Activated gamma-delta T cell treated with Interleukin-2 at 50 U/mL for 16 hours (primary cell): Measurements from ENCODE around the gene SCG5.

ENCODE experiments used
- DNase-seq: peaks from one replicate; pipeline ENCODE4 v3.0.0-alpha.2; 2020

Gene SCG5

DNA sequence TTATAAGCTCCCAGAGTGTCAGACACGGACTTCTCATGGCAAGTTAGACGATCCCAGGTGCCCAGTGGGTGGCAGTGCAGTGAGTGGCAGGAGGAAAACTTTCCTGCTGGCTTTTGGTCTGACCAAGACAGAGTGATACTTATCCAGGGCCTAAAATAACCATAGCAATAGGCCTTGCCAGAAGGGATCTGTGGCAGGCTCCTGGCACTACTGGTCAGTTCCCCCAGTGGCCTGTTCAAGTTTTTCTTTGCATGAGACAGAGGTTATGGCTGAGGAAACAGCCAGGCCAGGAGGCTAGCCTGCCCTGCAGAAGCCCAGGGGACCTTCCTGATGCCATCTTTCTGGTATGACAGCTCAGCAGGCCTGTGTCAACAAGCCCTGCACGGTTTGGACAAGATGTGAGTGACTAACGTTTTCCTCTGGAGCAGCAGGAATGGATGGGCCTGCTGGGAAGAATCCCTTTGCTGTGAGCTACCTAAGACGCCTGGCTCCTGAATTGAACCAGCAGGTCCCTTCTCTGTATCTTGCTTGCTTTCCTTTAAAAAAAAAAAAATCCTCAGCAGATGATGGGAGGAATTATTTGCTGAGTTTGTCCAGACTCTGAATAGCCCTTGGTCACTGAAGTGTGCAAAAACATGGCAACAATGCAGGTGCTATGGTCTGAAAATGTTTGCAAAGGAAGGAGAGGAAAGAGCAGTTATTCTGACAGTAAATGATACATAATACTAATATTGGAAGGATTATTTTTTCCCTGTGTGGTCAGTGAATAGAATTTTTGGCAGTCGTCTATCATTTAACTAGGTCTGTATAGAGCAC, 18.0 kb downstream of the SCG5 start:
- DNase-seq, result no peak

DNA sequence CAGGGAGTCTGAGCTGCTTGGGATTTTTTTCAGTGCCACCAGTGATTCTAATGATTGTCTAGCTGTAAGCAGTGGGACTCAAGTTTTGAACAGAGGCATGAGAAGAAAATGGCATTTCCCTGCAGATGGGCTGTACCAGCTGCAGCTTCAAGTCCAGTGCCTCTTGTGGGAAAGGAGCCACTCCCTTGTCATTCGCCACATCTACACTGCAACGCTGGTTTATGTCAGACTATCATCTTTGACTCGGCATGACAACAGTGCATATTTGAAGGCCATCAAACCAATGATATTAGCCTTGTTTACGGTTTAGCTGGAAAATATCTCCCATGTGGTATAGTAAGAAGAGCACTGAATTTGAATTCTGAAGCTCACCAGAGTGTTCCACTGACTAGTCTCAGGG, 22.2 kb downstream of the SCG5 start:
- DNase-seq, result no peak

DNA sequence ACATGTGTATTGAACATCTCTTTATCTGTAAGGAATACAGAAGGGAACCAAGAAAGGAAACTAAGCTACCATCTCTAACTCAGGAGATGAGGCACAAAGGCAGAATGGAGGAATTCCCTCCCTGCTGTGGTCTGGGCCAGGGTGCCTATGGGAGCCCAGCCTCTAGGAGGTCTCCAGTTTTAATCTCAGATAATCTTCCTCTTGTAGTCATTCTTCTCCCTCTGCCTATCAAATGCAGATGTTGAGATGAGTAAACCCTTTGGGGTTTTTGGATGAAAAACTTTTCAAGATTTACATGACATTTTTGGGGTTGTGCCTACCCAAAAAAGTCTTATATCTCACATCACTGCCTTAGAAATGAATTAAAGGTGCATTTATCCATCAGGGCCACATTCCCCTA, 23.3 kb downstream of the SCG5 start:
- DNase-seq, result no peak

DNA sequence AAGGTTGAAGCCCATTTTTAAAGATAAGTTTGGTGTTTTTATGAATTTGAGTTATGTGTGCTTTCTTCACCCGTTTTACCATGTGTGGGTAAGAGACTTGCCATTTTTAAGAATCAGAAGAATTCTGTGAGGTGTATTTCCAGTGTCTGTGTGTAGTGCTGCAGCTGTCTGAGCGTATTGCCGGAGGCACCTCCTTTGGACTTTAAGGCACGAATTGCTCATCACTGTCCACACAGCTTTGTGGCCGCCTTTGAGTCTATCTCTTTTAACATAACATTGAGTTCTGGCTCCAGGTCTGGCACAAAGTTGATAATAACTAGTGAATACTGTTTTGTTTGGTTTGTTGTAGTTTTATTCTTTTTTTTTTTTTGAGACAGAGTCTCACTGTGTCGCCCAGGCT, 25.8 kb downstream of the SCG5 start:
- DNase-seq, result no peak

DNA sequence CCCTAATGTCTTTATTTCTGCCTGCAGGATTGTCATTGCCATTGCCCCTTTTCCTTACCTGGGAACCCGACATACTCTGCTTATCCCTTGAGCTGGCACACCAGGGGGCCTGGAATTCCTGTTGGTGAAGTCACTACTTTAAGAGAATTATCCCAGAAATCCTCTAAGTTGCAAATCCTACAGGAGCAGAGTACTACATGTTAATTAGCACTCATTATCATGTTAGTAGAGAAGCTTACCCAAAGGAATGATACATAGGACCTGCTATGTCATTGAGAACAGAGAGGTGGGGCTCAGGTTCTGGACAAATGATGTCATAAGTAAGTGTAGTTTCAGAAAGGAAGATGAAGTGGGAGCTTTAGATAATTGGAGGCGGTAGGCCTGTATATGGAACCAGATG, 27.4 kb downstream of the SCG5 start:
- DNase-seq, result no peak

DNA sequence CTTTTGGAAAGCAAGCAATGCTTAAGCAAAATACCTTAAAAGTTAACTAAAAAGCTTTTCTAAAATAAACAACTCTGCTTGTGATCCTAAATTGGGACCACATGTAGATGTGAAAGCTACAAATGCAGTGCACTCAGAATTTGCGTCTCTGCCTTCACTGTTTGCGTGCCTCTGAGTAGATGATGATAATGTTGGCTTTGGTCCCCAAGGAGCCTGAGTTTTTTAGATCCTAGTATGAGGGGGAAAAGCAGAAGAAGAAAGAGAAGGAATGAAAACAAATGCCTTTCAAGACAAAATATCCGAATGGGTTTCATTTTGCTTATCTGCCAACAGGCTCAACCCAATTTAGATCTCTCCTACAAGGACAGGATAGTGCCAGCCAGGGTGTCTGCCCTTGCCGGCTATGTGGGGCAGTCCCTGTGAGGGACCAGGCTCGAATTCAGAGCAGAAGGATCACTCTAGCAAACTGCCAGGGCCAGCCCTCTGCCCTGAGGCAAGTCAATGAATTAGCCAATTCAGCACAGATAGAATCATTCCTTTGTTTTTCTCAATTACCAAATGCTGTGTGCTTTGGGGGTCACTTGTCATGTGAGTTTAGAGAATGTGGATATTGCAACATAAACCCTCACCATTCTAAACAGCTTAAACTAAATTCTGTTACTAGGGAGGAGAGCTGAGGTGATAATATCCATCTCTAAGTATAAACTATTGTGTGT, 28.5 kb downstream of the SCG5 start:
- no peak for DNase-seq

DNA sequence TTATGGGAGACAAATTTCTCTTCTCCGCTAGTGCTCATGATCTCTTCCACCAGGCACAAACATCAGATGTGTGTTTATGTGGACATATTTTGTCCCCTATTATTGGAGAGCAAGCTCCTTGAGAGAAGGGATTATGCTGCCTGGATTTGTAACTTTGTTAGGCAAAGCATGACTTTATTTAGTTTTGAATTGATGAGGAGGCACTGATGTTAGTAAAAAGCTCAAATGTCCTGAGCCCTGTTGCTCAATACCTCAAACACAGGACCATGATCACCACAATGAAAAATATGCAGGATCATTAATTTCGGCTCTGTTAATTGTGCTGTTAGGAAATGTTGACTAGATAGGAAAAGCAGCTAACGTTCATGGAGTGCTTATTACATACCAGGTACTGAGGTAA, 29.1 kb downstream of the SCG5 start:
- no peak for DNase-seq

DNA sequence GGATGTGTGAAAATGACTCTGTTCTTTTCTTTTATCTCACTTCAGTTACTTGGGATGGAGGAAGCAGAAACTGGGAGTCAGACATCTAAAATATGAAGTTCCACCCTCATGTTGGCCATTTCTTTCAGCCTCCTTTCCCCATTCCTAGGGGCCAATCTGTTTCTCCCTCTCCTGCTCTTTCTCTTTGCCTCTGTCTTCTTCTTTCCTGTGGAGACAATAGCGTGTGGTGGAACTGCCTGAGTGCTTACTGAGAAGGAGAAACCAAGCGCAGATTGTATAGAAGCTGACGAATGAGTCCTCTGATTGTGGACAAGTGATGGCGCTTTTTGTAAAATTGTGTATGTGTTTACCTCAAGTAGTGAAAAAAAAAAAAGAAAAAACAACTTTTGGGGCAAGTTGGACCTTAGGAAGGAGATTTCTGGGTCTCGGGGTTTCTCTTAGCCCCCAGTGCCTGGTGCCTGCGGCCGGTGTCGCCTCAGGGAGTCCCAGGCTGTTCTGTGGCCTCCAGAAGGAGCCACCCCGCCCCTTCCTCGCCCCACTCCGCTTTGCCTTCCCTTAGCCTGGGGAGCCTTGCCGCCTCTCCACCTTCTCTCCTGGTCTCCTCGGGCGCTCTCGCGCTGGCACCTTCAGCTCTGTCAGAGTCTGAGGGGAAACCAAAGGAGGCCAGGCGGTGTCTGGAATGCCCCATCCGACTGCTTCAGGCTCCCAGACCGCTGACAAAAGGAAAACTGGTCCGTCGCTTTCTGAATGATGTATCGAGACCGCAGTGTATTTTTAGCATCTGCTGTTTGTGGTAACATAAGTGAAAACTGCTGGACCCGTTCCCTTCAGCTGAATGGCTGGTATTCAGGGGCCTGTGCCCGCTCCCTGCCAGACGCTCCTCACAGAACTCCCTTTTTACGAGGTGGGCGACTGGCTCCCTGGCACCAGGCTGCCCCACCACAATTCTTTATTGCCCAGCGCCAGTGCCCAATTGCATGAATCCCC, 30.1 kb downstream of the SCG5 start:
- no peak for DNase-seq

DNA sequence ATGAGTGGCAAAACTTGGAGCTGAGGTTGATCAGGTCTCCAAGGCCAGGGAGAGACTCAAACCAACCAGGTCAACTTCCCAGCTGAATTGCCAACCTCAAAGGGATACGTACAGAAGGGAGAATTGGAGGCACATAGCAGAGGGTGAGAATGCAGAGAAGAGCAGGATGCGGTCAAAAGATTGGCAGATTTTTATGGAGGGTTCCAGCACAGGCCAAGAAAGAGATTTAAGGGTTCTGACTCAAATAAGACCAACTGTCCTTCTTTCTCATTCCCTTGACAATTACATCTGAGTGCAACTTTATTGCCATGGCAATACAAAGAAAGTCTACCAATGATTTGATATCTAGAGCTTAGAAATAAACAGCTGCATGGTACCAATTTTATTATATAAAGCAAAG, 33.2 kb downstream of the SCG5 start:
- DNase-seq, result no peak

DNA sequence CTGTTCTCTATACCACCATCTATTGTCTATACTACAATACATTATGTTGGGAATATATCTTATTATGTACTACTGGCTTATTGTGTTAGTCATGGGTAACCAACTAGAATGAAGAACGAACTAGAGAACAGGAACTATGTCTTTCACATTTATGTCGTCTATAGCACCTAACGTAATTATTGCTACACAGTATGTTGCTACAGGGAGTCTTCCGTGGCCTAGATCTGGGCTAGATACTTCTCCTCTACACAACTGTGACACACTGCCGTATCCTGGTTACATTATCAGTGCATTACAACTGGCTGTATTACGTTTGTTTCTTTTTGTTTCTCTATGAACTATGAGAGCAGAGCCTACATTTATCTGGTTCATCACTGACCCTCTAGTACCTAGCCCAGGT, 34.0 kb downstream of the SCG5 start:
- no peak for DNase-seq

DNA sequence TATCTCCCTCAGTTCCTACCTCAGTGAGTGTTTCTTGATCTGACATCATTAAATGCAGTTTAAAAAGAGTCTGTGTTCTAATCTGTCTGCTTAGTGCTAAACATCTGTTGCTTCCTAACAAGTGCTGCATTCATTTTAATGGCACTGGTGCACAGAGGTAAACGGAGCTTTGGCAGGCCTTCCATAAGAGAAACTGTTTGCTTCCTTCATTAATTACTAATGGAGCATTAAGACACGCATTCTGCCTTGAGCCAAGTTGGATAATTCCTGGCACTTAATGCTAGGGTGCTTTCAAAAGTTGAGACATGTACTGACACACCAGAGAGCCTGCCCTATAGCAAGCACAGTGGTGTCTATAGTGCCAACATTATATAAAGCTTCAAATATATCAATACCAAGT, 34.7 kb downstream of the SCG5 start:
- DNase-seq, result no peak

DNA sequence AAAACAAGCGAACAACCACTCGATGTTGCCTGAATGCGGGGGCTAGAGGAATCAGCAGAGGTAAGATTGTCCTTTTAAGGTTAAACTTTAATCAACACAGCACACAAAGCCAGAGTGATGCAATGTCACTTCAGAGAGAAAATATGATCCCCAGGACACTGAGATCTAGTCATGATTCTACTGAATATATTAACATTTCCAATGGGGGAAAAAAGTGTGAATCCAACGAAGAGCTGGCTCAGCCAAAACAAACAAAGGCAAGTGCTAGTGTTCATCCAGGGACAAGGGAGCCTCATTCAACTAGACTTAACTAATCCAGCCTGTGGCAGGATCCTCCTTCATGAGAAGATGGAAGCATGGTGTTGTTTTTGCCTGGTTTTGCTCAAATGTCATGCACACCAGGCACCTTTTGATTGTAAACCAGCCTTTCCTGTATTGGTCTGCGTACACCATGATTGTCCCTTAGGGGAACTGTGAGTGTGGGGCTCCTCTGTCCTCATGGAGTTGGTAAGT, 35.8 kb downstream of the SCG5 start:
- DNase-seq, result no peak

DNA sequence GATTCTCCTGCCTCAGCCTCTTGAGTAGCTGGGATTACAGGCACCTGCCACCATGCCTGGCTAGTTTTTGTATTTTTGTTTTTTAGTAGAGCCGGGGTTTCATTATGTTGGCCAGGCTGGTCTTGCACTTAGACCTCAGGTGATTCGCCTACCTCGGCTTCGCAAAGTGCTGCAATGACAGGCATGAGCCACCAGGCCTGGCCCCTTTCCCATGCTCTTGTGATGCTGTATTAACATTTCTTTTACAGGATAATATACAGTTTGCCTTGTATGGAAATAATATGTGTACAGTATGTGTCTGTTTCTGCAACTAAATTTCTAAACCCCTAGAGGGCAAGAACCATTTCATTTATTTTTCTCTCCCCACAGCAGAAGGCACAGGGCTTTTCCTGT, 37.8 kb downstream of the SCG5 start:
- DNase-seq, result no peak

DNA sequence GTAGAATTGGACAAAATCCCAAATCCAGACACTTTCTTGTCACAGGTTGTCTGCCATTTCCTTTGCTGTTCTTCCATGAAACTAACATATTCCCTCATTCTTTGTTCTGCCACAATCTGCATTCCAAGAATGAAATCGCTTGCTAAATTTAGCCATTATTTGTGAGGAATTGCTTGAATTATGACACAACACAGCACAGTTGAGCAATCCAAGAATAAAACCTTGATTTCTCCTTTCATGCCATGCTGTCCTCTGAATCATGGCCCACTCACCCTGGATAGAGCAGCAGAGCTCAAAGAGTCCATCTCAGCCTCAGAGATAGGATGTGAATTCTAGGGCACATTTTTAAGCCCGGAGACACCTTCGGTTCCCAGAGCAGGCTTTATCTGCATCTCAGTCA, 41.1 kb downstream of the SCG5 start:
- DNase-seq, result no peak

DNA sequence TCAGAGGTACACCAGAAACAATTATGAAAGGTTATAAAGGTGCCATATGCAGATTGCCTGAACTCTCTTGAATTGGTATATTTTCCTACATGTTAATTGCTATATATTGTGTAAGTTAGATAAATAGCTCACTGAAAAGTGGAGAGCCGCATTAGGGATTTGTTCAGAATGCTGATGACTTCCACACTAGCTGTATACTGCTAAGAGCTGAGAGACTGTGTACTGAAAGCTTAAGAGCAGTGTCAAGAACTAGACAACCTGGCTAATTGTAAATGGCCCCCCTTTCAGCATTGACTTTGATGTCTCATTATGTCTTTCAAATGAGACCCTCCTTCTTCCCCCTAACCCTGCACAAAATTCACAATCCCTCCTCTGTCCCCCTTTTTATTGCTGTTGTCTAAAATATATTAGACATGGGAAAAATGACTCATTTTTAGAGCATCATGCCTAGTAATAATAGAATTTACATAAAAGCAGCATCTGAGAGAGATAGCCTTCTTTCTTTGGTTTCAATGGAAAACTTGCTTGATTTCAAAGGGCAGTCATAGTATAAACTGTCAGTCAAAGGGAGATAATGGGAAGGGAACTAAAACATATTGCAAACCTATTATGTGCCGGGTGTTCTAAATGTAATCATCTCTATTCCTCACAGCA, 41.6 kb downstream of the SCG5 start:
- DNase-seq, result no peak

DNA sequence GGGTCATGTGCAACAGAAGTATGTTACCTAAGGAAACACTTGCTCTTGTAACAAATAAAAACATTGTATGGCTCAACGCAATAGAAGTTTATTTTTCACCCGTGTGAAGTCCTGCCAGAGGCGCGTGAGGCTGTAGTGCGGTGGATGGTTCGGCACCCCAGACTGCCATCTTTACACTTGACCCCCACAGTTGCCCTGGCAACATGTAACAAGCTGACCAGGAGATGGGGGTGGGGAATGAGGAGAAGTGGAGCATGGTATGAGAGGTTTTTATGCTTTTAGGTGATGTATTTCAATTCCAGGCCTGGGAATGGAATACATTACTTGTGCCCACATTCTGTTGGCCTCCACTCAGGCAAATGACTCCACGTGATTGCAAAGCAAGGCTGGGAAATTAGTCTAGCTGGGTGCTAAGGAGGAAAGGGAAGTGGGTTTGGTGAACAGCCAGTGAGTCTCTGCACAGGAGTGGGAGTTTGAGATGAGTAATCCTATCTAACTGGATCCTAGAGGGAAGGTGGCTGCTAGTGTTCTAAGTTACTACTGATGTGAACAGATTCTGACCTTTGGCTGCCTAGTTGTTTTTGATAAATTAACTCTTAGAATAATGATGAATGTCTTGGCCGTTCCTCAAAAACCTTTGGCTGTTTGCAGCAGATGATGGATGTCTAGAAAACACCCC, 42.5 kb downstream of the SCG5 start:
- DNase-seq, result no peak

DNA sequence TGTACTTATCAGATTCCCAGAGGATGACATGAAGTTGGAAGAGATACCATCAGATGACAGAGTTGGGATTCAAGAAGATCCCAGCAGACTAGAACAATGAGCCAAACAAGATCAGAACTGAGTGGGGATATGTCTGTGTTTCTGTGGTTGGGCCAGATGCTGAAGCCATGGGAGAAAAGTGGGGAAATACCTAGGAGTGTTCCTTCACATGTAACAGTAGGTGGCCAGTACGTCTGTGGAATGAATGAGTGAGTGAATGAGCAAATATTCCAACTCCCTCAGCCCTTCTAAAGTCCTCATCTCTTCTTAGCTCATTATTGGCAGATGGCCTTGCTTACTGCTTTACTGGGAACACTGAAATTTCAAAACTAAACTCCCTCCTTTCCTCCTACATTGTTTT, 44.1 kb downstream of the SCG5 start:
- no peak for DNase-seq

DNA sequence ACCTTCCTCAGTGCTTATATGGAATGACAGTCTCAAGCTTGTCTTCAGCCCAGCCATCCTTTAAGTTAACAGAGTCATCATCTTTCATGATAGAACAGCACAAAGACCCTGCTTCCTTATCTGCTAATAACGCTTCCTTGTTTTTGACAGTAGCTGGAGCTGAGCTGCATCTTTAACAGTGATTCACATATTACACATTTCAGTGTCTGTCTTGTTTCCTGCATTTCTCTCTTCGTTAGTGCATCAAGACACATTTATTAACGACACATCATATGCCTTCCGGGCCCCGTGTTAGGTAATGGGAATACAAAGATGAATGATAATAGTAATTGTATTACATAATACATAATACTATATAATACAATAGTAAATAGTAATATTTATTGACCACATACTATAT, 46.0 kb downstream of the SCG5 start:
- no peak for DNase-seq

DNA sequence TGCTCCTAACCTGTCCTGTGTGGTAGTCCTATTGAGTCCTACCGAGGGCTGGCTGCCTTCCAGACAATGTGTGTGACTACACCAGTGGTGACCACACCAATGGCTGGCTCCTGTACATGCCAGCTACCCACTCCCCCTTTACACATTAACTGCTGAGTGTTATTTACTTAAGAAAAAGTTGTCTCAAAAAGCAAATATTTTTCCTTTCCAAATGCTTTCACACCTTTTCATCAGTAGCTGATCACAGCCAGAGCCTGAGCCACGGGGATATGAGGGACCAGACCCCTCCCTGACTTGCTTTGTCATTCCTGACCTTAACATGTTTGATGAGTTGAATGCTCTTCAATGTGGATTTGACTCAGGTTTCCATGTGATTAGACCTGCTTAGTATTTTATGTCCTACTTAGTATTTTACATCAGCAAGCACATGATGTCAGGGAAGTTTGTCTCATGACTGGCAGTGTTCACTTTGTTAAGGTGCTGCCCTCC, 46.7 kb downstream of the SCG5 start:
- no peak for DNase-seq

DNA sequence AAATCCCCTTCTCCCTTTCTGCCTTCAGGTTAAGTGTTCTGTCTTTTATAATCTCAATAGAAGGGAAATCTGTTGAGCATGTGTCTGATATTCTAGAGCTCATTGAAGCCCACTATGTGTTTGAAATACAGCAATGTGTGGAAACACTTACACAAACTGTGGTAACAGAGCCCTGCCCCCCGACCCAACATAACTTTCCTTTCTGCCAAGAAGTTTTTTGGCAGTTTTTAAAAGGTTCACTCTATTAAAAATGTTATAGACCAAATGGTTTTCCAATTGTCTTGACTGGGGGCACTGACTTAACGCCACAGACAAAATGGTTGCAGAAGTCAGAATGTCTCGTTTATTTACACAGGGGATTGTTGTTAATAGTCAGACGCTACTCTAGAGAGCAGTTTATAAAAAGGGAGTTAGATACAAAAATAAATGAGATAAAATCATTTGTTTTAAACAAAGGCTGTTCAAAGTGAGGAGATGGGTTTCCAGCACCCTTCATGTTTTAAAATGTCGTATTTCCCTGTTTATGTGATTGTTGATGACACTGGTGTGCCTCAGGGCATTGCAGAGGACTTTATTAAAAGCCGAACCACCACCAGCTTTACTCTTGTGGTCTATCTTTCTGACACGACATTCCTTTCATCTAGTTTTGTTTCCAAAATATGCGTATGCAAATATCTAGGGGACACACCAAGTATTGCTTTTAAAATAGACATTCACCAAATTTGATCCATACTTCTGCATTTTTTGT, 49.6 kb downstream of the SCG5 start:
- no peak for DNase-seq

DNA sequence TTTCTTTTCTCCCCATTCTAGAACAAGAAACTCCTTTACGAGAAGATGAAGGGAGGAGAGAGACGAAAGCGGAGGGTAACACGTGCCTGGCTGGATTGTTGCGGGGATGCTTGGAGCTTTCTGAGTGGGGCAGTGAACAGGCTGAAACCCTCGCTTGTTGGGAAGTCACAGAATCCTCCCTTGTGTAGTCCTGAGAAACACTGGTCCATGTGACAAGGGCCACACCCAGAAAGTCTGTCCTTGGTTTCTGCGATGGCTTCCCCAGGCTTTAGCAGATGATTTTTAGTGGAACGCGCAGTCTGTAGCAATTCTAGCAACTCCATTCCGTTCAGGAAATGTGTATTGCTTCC, 50.2 kb downstream of the SCG5 start:
- no peak for DNase-seq
